ENCODE measurements around the gene SLC45A1. TPM values are rescaled to one million over a fixed set of nuclear protein-coding genes. Genes with fewer than 3 reads are reported as not detected.

Gene SLC45A1
- total RNA-seq, 1 donor from 2014 or later = 0.33 TPM

DNA sequence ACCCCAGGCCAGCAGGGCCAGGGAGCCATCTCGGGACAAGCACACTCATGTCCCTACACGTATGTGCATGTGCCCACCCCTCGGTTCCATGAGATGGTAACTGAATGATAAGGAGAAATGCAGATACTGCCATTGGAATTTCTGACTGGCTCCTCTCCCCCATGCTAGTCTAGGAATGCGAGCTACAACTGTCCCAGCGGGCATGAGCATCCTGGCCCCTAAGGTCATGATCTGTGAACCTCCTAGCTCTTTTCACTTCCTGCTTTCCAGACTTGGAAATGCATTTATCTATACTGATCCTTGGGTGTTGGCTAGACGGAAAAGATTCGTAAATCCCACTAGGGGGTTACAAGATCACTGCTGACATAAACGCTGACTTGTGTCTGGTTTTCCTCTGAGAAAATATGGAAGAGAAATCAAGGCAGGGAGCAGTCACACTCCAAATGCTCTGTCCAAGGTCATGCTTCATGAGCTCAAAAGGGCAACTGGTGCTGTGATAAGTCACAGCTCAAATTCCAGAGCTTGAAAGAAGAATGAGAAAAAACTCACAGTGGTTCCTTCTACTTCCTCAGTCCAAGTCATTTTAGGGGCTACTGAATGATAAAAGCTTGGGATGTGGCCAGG, 49.8 kb downstream of the SLC45A1 start:
- Mint-ChIP-seq H3K4me1 (peaks cover 31% of the 10 kb centered on the region), H3K4me3 (no peak overlapping the region), H3K27me3 (no peaks in the 10 kb centered on the region), H3K36me3 (ENCODE audit: low read depth) (peaks cover 77% of the 10 kb centered on the region), H3K27ac (no peak overlapping the region), H3K9me3 (no peaks in the 10 kb centered on the region)
- intact Hi-C loops (cut with micrococcal nuclease) = no loop called here
- TF ChIP-seq, protein P1, sequence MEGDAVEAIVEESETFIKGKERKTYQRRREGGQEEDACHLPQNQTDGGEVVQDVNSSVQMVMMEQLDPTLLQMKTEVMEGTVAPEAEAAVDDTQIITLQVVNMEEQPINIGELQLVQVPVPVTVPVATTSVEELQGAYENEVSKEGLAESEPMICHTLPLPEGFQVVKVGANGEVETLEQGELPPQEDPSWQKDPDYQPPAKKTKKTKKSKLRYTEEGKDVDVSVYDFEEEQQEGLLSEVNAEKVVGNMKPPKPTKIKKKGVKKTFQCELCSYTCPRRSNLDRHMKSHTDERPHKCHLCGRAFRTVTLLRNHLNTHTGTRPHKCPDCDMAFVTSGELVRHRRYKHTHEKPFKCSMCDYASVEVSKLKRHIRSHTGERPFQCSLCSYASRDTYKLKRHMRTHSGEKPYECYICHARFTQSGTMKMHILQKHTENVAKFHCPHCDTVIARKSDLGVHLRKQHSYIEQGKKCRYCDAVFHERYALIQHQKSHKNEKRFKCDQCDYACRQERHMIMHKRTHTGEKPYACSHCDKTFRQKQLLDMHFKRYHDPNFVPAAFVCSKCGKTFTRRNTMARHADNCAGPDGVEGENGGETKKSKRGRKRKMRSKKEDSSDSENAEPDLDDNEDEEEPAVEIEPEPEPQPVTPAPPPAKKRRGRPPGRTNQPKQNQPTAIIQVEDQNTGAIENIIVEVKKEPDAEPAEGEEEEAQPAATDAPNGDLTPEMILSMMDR (IDR thresholded peaks at IDR 0.05) = no peak
- POLR2A ChIA-PET = no interaction called here
- DNase-seq = no peak
- CTCF ChIA-PET = interaction anchor here (0.9 to 1.2 kb wide), 3 partner anchors 18 to 337 kb away, joined by 3 read pairs; no protein-coding TSS in a partner anchor
- ATAC-seq (ENCODE audit: low read depth) = no peak

DNA sequence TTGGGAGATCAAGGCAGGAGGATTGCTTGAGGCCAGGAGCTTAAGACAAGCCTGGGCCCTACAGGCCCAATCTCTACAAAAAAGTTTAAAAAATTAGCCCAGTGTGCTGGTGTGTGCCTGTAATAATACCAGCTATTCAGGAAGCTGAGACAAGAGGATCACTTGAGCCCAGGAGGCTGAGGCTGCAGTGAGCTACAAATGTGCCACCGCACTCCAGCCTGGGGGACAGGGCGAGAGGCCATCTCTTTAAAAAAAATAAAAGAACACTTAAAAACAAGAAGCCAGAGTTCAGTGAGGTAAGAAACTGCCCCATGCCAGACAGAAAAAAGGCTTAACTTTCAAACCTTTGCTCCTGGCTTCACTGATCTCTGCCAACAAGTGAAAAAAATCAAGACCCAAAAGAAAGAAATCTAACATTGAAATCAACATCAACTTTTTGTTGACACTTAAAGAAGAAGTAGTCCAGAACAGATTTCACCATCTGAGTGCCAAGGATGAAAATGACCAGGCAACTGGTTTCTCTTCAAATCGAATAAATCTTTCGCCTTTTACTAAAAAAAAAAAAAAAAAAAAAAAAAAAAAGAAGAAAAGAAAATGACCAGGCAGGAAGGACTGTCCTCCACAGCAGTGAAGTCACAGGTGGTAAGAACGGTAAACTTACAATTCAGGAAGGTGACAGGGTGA, 51.2 kb downstream of the SLC45A1 start:
- ChIA-PET CTCF (no interaction called here), POLR2A (interaction anchor here (0.6 kb wide), 1 partner anchor 921 kb away, joined by 7 read pairs; no protein-coding TSS in a partner anchor)
- Mint-ChIP-seq H3K27me3 (no peaks in the 10 kb centered on the region), H3K9me3 (no peaks in the 10 kb centered on the region), H3K4me1 (peaks cover 31% of the 10 kb centered on the region), H3K27ac (no peak overlapping the region), H3K4me3 (no peak overlapping the region), H3K36me3 (ENCODE audit: low read depth) (peaks cover 76% of the 10 kb centered on the region)
- ATAC-seq (ENCODE audit: low read depth) = no peak
- intact Hi-C loops (cut with micrococcal nuclease) = no loop called here
- DNase-seq = no peak
- TF ChIP-seq, protein P1 (IDR thresholded peaks at IDR 0.05) = no peak

DNA sequence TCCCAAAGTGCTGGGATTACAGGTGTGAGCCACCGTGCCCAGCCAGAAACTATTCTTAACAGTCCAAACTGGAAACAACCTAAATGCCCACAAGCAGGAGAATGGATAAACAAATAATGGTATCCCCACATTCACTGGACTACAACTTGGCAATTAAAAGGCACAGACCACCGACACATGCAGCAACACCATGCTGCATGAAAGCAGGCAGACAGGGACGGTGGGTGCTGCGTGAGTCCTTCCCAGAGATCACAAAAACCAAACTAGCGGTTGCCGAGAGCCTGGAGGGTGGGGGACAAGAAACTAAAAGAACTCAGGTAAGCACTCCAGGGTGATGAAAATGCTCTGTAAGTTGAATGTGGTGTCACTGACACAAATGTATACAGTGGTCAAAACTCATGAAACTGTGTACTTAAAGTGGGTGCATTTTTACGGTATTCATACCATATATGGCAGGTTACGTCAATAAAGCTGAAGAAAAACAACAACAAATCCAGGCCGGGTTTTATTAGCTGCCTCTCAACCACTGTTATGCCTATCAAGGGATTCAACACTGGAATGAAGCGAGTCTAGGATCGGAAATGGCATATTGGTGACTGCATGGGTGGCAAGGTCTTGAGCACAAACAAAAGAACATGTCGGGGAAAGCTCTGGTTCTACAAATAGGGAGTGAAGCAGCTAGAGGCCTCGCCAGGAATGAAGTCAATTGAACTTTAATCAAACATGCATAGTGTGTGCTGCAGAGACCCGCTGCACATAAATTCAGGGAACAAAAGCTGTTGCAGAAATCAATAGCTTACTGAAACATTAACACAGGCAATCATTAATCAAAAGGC, 52.4 kb downstream of the SLC45A1 start:
- Mint-ChIP-seq H3K27me3 (no peaks in the 10 kb centered on the region), H3K36me3 (ENCODE audit: low read depth) (peaks cover 76% of the 10 kb centered on the region), H3K4me3 (no peak overlapping the region), H3K27ac (no peak overlapping the region), H3K9me3 (no peaks in the 10 kb centered on the region), H3K4me1 (peaks cover 37% of the 10 kb centered on the region)
- TF ChIP-seq, protein P1 (IDR thresholded peaks at IDR 0.05) = no peak
- DNase-seq (no peak), ATAC-seq (ENCODE audit: low read depth) (no peak)
- intact Hi-C loops (cut with micrococcal nuclease) = no loop called here
- ChIA-PET POLR2A (interaction anchor here (0.5 kb wide), 1 partner anchor 184 kb away, joined by 3 read pairs; no protein-coding TSS in a partner anchor), CTCF (interaction anchor here (1.4 kb wide), 1 partner anchor 10 kb away, joined by 3 read pairs; no protein-coding TSS in a partner anchor)

DNA sequence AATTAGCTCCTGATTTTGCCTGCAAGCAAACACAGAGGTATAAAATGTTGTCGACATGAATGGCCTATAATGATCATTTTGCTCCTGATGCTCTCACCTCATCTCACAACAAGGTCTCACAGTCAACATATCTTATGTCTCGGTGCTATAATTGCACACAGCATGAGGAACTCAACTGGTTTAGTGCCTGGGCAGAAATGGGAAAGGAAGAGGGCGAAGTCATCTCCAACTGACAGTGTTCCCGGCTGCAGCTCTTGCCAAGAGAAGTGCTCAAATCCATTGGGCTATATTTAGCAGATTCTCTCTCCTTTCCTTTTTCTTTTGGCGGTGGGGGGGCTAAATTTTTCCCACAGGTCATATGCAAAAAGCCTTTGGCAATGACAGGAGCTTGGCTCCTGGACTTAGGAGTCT, 53.0 kb downstream of the SLC45A1 start:
- DNase-seq (no peak), ATAC-seq (ENCODE audit: low read depth) (no peak)
- Mint-ChIP-seq H3K36me3 (ENCODE audit: low read depth) (peaks cover 69% of the 10 kb centered on the region), H3K27ac (no peak overlapping the region), H3K4me3 (no peak overlapping the region), H3K4me1 (peaks cover 37% of the 10 kb centered on the region), H3K27me3 (no peaks in the 10 kb centered on the region), H3K9me3 (no peaks in the 10 kb centered on the region)
- ChIA-PET CTCF (interaction anchor here (0.9 to 1.4 kb wide), 2 partner anchors 9 to 356 kb away, joined by 3 read pairs; no protein-coding TSS in a partner anchor), POLR2A (interaction anchor here (0.5 kb wide), 1 partner anchor 184 kb away, joined by 3 read pairs; no protein-coding TSS in a partner anchor)
- TF ChIP-seq, protein P1 (IDR thresholded peaks at IDR 0.05) = no peak
- intact Hi-C loops (cut with micrococcal nuclease) = no loop called here

All from activated B cell treated with CpG ODN at 0.5 μM for 24 hours (primary cell).